HL-60 (cell line): ENCODE measurements around the gene TBX10.

Experiments
- CTCF ChIP-seq: IDR thresholded peaks from one replicate; pipeline ENCODE4 v1.5.1; 2011; ENCODE audit warnings: low read length, control low read depth, inconsistent platforms; ENCODE audit not compliant: insufficient read depth
- GABPA ChIP-seq: IDR thresholded peaks from 2 replicates; pipeline ENCODE4 v1.6.1; 2012; ENCODE audit warnings: low read depth
- POLR2AphosphoS5 ChIP-seq: IDR thresholded peaks from 2 replicates; pipeline ENCODE4 v1.6.1; 2012; ENCODE audit warnings: low read depth
- TF ChIP-seq, protein P1 (sequence below): IDR thresholded peaks from 2 replicates; pipeline ENCODE4 v1.6.1; 2012; ENCODE audit warnings: low read depth; ENCODE audit not compliant: insufficient replicate concordance

DNA sequence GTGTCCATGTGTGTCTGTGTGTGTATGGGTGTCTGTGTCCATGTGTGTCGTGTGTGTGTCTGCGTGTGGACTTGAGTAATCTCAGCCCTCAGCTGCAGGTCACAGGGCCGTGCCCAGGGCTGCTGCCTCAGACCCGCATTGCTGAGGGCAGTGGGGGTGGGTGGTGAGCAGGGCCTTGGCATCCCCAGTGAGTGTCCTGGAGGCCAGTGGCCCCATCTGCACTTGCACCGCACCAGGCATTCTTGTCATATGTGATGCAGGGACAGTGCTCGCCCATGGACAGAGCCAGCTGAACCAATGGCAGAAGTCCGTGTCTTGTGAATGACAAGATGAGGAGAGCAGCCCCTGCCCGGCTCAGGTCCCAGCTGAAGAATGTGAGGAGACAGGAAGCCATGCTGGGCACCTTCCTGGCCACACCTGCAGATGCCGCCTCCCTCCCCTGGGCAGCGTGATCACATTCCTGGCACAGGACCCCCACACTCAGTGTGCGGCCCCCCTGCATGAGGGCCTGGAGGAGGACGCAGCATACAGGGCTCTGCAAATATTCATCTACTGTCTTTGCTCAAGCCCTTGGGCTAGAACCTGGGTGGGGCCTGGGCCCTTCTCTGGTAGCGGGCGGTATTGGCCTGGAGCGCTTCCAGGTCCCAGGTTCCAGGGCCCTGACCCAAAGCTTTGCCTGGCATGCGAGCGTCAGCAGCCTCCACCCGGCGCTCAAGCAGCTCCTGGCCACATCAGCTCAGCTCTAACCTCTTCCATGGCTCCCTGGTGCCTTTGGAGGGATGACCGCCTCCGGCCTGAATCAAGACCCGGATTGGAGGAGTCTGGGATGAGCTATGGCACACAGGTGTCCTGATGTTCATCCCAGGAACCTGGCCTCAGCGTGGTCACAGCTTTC is 31.0 kb upstream of the TBX10 start:
- no peak for TF ChIP-seq POLR2AphosphoS5
- TF ChIP-seq CTCF: no peak
- no peak for TF ChIP-seq GABPA
- TF ChIP-seq, protein P1, sequence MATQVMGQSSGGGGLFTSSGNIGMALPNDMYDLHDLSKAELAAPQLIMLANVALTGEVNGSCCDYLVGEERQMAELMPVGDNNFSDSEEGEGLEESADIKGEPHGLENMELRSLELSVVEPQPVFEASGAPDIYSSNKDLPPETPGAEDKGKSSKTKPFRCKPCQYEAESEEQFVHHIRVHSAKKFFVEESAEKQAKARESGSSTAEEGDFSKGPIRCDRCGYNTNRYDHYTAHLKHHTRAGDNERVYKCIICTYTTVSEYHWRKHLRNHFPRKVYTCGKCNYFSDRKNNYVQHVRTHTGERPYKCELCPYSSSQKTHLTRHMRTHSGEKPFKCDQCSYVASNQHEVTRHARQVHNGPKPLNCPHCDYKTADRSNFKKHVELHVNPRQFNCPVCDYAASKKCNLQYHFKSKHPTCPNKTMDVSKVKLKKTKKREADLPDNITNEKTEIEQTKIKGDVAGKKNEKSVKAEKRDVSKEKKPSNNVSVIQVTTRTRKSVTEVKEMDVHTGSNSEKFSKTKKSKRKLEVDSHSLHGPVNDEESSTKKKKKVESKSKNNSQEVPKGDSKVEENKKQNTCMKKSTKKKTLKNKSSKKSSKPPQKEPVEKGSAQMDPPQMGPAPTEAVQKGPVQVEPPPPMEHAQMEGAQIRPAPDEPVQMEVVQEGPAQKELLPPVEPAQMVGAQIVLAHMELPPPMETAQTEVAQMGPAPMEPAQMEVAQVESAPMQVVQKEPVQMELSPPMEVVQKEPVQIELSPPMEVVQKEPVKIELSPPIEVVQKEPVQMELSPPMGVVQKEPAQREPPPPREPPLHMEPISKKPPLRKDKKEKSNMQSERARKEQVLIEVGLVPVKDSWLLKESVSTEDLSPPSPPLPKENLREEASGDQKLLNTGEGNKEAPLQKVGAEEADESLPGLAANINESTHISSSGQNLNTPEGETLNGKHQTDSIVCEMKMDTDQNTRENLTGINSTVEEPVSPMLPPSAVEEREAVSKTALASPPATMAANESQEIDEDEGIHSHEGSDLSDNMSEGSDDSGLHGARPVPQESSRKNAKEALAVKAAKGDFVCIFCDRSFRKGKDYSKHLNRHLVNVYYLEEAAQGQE: no peak
